ENCODE results near the gene IDH3G. TPM values are rescaled to one million over a fixed set of nuclear protein-coding genes. Genes with fewer than 3 reads are reported as not detected.
A peak's percentile ranks its signal among the peaks of the same experiment; 100 is the strongest.

The IDH3G gene
- total RNA-seq, 1 experiment from 2014 or later, result 89.4 TPM

DNA sequence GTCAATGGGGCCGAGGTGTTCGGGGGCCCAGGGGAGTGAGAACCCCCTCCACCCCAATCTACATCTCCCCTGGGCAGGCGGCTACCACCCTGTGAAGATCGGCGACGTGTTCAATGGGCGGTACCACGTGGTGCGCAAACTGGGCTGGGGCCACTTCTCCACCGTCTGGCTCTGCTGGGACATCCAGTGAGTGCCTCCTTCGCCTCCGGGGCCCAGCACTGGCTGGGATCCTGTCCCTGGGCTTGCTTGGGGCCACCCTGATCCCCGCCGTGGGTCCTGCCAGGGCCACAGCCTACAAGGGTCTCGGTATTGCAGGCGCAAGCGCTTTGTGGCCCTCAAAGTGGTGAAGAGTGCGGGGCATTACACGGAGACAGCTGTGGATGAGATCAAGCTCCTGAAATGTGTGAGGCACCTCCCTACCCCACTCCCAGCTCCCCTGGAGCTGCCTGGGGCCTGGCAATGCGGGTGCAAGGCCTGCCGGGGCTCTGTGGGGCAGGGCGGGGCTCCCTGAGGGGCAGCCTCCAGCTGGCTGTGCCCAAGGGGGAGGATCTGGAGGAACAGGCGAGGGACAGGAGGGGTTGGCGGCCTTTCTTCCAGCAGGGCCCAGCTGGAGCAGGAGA lies 12.6 kb downstream of the IDH3G start:
- no peak for DNase-seq (ENCODE audit: low read depth, low spot score)
- intact Hi-C loops (cut with micrococcal nuclease; ENCODE audit: unreplicated experiment), result no loop called here
- H3K27me3 ChIP-seq (ENCODE audit: control insufficient read depth, insufficient read depth, low read length), result no peaks in the 10 kb centered on the region
- in situ Hi-C loops (cut with HindIII; ENCODE audit: low pct_unique_long_range_greater_than_20kb, low sequenced_read_pairs), result no loop called here
- H3K36me3 ChIP-seq (ENCODE audit: control insufficient read depth, insufficient read depth, low read length), result no peaks in the 10 kb centered on the region
- H3K4me1 ChIP-seq (ENCODE audit: control insufficient read depth, insufficient read depth, low read length), result peaks cover 16% of the 10 kb centered on the region
- H3K27ac ChIP-seq (ENCODE audit: low read length), result 0 out of 2 replicates have a peak overlapping the region, but pooled peaks have one; percentile 23
- TF ChIP-seq, protein P1, sequence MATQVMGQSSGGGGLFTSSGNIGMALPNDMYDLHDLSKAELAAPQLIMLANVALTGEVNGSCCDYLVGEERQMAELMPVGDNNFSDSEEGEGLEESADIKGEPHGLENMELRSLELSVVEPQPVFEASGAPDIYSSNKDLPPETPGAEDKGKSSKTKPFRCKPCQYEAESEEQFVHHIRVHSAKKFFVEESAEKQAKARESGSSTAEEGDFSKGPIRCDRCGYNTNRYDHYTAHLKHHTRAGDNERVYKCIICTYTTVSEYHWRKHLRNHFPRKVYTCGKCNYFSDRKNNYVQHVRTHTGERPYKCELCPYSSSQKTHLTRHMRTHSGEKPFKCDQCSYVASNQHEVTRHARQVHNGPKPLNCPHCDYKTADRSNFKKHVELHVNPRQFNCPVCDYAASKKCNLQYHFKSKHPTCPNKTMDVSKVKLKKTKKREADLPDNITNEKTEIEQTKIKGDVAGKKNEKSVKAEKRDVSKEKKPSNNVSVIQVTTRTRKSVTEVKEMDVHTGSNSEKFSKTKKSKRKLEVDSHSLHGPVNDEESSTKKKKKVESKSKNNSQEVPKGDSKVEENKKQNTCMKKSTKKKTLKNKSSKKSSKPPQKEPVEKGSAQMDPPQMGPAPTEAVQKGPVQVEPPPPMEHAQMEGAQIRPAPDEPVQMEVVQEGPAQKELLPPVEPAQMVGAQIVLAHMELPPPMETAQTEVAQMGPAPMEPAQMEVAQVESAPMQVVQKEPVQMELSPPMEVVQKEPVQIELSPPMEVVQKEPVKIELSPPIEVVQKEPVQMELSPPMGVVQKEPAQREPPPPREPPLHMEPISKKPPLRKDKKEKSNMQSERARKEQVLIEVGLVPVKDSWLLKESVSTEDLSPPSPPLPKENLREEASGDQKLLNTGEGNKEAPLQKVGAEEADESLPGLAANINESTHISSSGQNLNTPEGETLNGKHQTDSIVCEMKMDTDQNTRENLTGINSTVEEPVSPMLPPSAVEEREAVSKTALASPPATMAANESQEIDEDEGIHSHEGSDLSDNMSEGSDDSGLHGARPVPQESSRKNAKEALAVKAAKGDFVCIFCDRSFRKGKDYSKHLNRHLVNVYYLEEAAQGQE (IDR thresholded peaks at IDR 0.05; ENCODE audit: insufficient read depth in 1 of 2, low read depth in 2 of 2, low read length in 1 of 2), result no peak
- TF ChIP-seq, protein P2, sequence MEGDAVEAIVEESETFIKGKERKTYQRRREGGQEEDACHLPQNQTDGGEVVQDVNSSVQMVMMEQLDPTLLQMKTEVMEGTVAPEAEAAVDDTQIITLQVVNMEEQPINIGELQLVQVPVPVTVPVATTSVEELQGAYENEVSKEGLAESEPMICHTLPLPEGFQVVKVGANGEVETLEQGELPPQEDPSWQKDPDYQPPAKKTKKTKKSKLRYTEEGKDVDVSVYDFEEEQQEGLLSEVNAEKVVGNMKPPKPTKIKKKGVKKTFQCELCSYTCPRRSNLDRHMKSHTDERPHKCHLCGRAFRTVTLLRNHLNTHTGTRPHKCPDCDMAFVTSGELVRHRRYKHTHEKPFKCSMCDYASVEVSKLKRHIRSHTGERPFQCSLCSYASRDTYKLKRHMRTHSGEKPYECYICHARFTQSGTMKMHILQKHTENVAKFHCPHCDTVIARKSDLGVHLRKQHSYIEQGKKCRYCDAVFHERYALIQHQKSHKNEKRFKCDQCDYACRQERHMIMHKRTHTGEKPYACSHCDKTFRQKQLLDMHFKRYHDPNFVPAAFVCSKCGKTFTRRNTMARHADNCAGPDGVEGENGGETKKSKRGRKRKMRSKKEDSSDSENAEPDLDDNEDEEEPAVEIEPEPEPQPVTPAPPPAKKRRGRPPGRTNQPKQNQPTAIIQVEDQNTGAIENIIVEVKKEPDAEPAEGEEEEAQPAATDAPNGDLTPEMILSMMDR (IDR thresholded peaks at IDR 0.05), result no peak
- TF ChIP-seq POLR2AphosphoS5 (IDR thresholded peaks at IDR 0.05; ENCODE audit: low read depth, low read length) (no peak), TCF7L2 (IDR thresholded peaks at IDR 0.05; ENCODE audit: low read depth, low read length) (no peak), SIN3A (IDR thresholded peaks at IDR 0.05; ENCODE audit: borderline replicate concordance, insufficient read depth, low read depth, low read length) (no peak)
- no peaks in the 10 kb centered on the region for H3K9me3 ChIP-seq (ENCODE audit: control insufficient read depth, insufficient read depth, low read depth, low read length)
- no TSS peak for BruUV-seq (replicated peaks)
- CTCF ChIA-PET, result interaction anchor here (0.7 kb wide), 1 partner anchor 23 kb away, joined by 3 read pairs; no protein-coding TSS in a partner anchor
- H3K4me3 ChIP-seq (ENCODE audit: low read depth in 2 of 2, low read length in 2 of 2), result no peak overlapping the region
- ATAC-seq, result peak; percentile 19
- POLR2A ChIA-PET, result no interaction called here

DNA sequence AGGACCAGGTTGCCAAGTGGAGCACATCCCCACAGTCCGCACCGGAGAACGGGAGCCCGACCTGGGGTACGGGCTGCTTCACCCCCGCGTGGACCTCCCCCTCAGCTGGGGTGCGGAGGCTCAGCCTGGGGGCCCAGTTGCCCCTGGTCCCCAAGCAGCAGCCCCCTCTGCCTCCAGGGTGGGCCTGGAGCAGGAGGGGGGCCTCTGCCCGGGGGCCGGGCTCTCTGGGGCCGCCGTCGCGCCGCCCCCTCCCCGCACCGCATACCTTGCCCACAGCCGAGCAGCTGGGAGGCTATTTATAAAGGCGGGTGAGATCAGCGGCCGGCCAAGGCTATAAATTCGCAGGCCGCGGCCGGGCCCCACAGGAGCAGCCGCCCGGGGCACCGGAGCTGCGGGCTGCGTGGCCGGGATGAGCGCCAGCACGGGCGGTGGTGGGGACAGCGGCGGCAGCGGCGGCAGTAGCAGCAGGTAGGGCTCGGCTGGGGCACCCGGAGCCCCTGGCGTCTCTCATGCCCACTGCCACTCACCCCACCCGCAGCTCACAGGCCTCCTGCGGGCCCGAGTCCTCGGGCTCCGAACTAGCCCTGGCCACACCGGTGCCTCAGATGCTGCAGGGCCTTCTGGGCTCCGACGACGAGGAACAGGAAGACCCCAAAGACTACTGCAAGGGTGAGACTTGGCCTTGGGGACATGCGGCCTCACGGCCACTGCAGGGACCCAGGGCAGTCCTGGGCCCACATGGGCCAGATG lies 13.3 kb downstream of the IDH3G start, which contains the start of gene SRPK3:
Gene SRPK3 (plus strand): TSS at position 364 of the 750 bp plus-strand sequence. CDS start 46 bp downstream, at position 410.
- Histone ChIP-seq H3K4me1 (ENCODE audit: control insufficient read depth, insufficient read depth, low read length) (peaks cover 16% of the 10 kb centered on the region), H3K27me3 (ENCODE audit: control insufficient read depth, insufficient read depth, low read length) (no peaks in the 10 kb centered on the region), H3K36me3 (ENCODE audit: control insufficient read depth, insufficient read depth, low read length) (no peaks in the 10 kb centered on the region), H3K4me3 (ENCODE audit: low read depth in 2 of 2, low read length in 2 of 2) (no peak within 1 kb of the TSS), H3K9me3 (ENCODE audit: control insufficient read depth, insufficient read depth, low read depth, low read length) (no peaks in the 10 kb centered on the region), H3K27ac (ENCODE audit: low read length) (0 out of 2 replicates have a peak within 1 kb of the TSS, but pooled peaks have one; percentile 23)
- BruUV-seq (replicated peaks), result no TSS peak
- ATAC-seq, result peak; percentile 38
- TF ChIP-seq POLR2AphosphoS5 (IDR thresholded peaks at IDR 0.05; ENCODE audit: low read depth, low read length), result no peak
- ChIA-PET POLR2A (no interaction called here), CTCF (no interaction called here)
- in situ Hi-C loops (cut with HindIII; ENCODE audit: low pct_unique_long_range_greater_than_20kb, low sequenced_read_pairs), result no loop called here
- intact Hi-C loops (cut with micrococcal nuclease; ENCODE audit: unreplicated experiment), result no loop called here
- no peak for DNase-seq (ENCODE audit: low read depth, low spot score)
